Uterus (tissue), 4 donors: ENCODE data around the gene ACSM6. TPM values are rescaled to one million over a fixed set of nuclear protein-coding genes. Genes with fewer than 3 reads are reported as not detected.
"Not testable (repeated sequence)": the region's sequence is repeated elsewhere in the genome, so short reads cannot be mapped to it uniquely, and the experiment has no call there.

ENCODE experiments used
- DNase-seq, 2 donors: peaks; one replicate each; pipeline ENCODE4 v3.0.0-alpha.2; 2019 to 2020
- H3K27ac ChIP-seq, 2 donors: fragments of 200-600 bp; sonication (generic); 1 replicate in 1 of 2; 2 replicates in 1 of 2; pipeline ENCODE4 v1.5.1; 2016 to 2018
- H3K27me3 ChIP-seq, 2 donors: fragments of 200-600 bp; sonication (generic); one replicate each; pipeline ENCODE4 v1.5.1; 2018 to 2019; ENCODE audit warnings: control low read depth in 1 of 2
- H3K36me3 ChIP-seq, 2 donors: fragments of 200-600 bp; sonication (generic); one replicate each; pipeline ENCODE4 v1.5.1; 2019; ENCODE audit warnings: control low read depth in 1 of 2
- H3K4me1 ChIP-seq, 2 donors: fragments of 200-600 bp; sonication (generic); one replicate each; pipeline ENCODE4 v1.5.1; 2018 to 2019; ENCODE audit warnings: control low read depth in 1 of 2
- H3K4me3 ChIP-seq, 2 donors: fragments of 200-600 bp; sonication (generic); 1 replicate in 1 of 2; 2 replicates in 1 of 2; pipeline ENCODE4 v1.5.1; 2018 to 2019; ENCODE audit warnings: mild to moderate bottlenecking in 1 of 2
- H3K9me3 ChIP-seq, 2 donors: fragments of 200-600 bp; sonication (generic); one replicate each; pipeline ENCODE4 v1.5.1; 2019; ENCODE audit warnings: control low read depth in 1 of 2
- CTCF ChIP-seq, 4 experiments: fragments of 200-600 bp in 2 of 4; fragments of 450-650 bp in 2 of 4; sonication (generic) in 2 of 4; IDR thresholded peaks; one replicate each; pipeline ENCODE4 v1.5.1; 2016 to 2019; ENCODE audit warnings: antibody characterized with exemption in 4 of 4, mild to moderate bottlenecking in 2 of 4, moderate library complexity in 1 of 4
- POLR2A ChIP-seq, 2 donors: fragments of 450-650 bp; IDR thresholded peaks; one replicate each; pipeline ENCODE4 v1.6.1; 2016; ENCODE audit warnings: antibody characterized with exemption in 2 of 2, mild to moderate bottlenecking in 1 of 2, moderate library complexity in 1 of 2
- intact Hi-C: fragments of 100-400 bp; cut with DNase I; formaldehyde crosslinking; loops from one replicate; pipeline ENCODE4 v1.15.1; 2023; ENCODE audit warnings: low total_unique reads
- total RNA-seq, 4 donors: library from RNA; depleted of rRNA in 3 of 4; stranded (reverse); fragments of >200 nt in 3 of 4; gene quantifications; one replicate each; pipeline versions ENCODE4 v1.1.0 to v1.2.4, GENCODE V29; 2014 to 2023
- donor health status: DM: yes; HTN: yes; CAD: no.

ACSM6 gene
- total RNA-seq, 4 donors from 2014 or later: not detected

DNA sequence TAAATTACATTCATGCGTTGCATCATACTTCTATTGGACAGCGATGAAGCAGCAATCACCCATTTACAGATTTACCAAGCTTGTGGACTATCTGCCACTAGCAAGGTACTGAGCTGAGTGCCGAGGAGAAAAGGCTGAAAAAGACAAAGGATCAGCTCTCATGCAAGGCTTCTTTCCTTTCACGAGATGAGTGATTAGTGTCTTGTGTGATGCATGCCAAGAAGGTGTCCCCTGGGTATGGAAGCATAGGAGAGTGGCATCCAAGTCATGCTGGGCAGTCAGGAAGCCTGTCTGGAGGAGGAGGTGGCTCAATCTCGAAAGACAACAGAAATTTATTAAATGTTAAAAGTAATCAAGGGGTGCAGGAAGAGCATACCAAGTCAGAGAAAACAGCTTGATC is 40.9 kb downstream of the ACSM6 start:
- no peaks in the 10 kb centered on the region for H3K36me3 ChIP-seq
- no peak overlapping the region for H3K4me3 ChIP-seq
- intact Hi-C loops: no loop called here

GRCh38 chr10:95235676-95236067 is 41.6 kb downstream of the ACSM6 start:
- H3K27ac ChIP-seq: no peak overlapping the region
- H3K9me3 ChIP-seq: no peaks in the 10 kb centered on the region
- no peak overlapping the region for H3K4me3 ChIP-seq
- H3K4me1 ChIP-seq: no peaks in the 10 kb centered on the region
- TF ChIP-seq CTCF (IDR thresholded peaks at IDR 0.05) (no peak), POLR2A (IDR thresholded peaks at IDR 0.05) (no peak)
- H3K27me3 ChIP-seq: no peaks in the 10 kb centered on the region
- intact Hi-C loops: no loop called here
- DNase-seq: no peak
- H3K36me3 ChIP-seq: no peaks in the 10 kb centered on the region

More for the DNA sequence above, 40.9 kb downstream of the ACSM6 start:
- no peak for DNase-seq
- Histone ChIP-seq H3K27ac (no peak overlapping the region), H3K27me3 (no peaks in the 10 kb centered on the region), H3K4me1 (no peaks in the 10 kb centered on the region), H3K9me3 (no peaks in the 10 kb centered on the region)
- TF ChIP-seq POLR2A (IDR thresholded peaks at IDR 0.05) (no peak), CTCF (IDR thresholded peaks at IDR 0.05) (no peak)

DNA sequence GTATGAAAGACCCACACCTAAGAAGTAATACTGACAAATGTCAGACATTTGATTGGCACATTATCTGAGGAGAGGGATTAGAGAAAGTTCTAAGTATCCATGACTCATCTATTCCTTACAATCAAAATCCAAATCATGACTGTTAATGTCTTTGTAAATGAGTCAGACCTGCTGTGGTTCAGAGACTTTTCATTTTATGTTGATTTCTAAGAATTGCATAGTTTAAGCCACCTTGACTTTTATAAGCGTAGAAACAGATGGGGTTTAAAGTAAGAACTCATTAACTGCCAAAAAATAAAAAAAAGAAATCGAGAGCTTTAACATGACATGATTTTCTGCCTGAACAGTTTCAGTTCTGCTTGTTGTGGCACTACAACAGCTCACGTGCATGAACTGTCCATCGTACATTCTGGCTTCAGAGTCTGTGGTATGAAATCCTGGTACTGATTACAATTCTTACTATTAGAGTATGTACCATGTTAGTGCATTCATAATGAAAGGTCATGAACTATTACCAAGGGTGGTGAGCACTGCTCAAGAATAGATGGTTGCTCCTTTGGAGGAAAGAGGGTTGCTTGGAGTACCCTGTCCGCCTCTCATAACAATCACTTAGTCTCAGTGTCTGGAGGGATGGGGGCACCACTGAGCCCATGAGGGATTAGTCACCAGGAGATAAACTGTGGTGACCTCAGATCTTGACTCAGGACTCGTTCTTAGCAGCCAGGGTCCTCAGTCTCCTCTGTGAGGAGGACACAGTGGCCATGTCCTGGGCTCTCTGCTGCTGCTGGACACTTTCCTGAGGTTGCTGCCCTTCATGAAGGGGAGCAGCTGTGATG is 42.2 kb downstream of the ACSM6 start:
- no peaks in the 10 kb centered on the region for H3K4me1 ChIP-seq
- no peak overlapping the region for H3K4me3 ChIP-seq
- TF ChIP-seq CTCF (IDR thresholded peaks at IDR 0.05) (no peak), POLR2A (IDR thresholded peaks at IDR 0.05) (no peak)
- H3K9me3 ChIP-seq: no peaks in the 10 kb centered on the region
- H3K27ac ChIP-seq: no peak overlapping the region
- DNase-seq: no peak
- no peaks in the 10 kb centered on the region for H3K27me3 ChIP-seq
- intact Hi-C loops: no loop called here
- no peaks in the 10 kb centered on the region for H3K36me3 ChIP-seq

DNA sequence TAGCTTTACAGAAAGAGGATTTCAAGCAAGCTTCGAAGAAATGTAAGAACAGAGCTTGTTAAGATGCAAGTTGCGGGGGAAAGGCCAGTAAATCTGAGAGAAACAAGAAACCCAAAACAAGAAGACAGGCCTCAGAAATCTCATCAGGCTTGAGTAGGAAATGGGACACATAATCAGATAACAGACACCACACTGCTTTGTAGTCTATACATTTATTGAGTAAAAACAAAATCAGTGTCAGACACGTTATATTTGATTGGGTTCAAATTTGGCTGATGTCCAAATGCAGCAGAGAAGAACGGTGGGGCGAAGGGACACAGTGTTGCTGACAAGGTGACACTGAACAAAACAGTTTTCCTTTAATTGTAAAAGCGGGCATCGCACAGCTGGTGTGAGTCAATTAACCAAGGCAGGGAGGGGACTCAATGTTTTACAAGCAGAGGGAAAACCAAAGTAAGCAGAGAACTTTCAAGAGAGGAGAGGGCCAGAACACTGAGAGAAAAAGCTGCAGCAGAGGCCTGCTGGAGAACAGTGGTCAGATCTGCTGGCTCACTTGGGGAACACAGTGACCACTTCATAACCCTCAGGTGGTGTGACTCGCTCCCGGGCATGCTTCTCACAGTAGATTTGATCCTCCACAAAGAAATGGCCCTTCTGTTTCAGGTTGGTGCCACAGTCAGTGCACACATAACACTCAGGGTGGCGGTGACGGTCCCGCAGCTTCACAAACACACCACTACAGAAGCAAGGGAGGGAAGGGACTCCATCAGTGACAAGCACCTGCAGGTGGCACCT is 43.5 kb downstream of the ACSM6 start:
- Histone ChIP-seq H3K4me3 (no peak overlapping the region), H3K27me3 (no peaks in the 10 kb centered on the region), H3K27ac (no peak overlapping the region), H3K4me1 (no peaks in the 10 kb centered on the region), H3K36me3 (no peaks in the 10 kb centered on the region), H3K9me3 (no peaks in the 10 kb centered on the region)
- no peak for TF ChIP-seq POLR2A (IDR thresholded peaks at IDR 0.05)
- no peak for TF ChIP-seq CTCF (IDR thresholded peaks at IDR 0.05)
- intact Hi-C loops: no loop called here
- DNase-seq: no peak

DNA sequence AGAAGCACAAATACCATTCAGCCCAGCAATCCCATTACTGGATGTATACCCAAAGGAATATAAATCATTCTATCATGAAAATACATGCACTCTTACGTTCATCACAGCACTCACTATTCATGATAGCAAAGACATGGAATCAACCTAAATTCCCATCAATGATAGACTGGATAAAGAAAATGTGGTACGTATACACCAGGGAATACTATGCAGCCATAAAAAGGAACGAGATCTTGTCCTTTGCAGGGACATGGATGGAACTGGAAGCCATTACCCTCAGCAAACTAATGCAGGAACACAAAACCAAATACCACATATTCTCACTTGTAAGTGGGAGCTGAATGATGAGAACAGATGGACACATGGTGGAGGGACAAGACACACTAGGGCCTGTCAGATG is 46.1 kb downstream of the ACSM6 start:
- H3K27ac ChIP-seq, H3K9me3 ChIP-seq, H3K4me1 ChIP-seq, H3K4me3 ChIP-seq, DNase-seq, H3K27me3 ChIP-seq, H3K36me3 ChIP-seq, intact Hi-C loops: not testable (repeated sequence)
